GM18873 (cell line): ENCODE data around the gene OR4E1.
"Not testable (repeated sequence)": the region's sequence is repeated elsewhere in the genome, so short reads cannot be mapped to it uniquely, and the experiment has no call there.

ENCODE experiments used
- ATAC-seq: cut with Tn5 transposase; IDR thresholded peaks from one replicate; pipeline ENCODE4 v1.9.1; 2021; ENCODE audit warnings: mild to moderate bottlenecking, moderate library complexity, moderate number of reproducible peaks; ENCODE audit not compliant: unreplicated experiment, low FRiP score

OR4E1 gene

DNA sequence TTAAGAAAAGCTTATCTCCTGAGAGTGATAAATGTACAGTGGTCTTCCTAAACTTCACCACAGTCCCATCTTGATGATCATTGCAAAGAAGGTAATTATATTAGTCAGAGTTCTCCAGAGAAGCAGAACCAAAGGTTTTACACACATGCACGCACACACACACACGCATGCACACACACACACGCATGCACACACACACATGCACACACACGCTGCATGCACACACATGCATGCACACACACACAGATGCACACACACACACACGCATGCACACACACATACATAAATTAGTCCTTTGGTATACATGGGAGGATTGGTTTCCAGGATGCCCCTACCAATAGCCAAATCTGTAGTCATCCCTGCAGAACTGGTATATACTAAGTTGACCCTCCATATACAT, 19.4 kb downstream of the OR4E1 start:
- ATAC-seq = no peak

DNA sequence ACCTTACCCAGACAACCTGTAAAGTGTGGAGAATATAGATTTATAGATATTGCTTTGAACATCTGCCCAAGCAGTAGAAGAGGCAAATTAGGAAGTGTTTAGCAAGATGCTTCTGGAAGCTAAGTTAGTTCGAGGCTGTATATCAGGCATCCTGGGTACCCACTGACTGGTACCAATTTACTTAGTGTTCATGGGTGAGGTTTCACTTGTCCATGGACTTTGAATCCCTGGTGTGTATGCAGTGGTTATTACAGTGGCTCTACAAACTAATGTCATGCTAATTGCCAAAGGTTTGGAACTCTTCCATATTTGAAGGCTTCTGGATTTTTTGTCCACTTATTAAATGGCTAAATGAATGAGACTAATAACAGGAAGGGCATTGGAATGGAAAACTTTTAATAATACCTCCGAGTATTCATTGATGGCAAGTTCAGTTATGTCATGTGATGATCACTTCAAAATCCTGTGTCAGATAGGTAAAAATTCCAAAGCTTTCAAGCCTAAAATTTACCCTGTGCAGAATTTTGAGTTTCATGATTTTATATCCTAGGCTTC, 20.2 kb downstream of the OR4E1 start, which contains the start of gene OR4E2:
OR4E2 (plus strand) TSS at position 505 of the 555 bp plus-strand sequence. CDS start 11,248 bp downstream, outside the sequence.
- ATAC-seq = no peak

DNA sequence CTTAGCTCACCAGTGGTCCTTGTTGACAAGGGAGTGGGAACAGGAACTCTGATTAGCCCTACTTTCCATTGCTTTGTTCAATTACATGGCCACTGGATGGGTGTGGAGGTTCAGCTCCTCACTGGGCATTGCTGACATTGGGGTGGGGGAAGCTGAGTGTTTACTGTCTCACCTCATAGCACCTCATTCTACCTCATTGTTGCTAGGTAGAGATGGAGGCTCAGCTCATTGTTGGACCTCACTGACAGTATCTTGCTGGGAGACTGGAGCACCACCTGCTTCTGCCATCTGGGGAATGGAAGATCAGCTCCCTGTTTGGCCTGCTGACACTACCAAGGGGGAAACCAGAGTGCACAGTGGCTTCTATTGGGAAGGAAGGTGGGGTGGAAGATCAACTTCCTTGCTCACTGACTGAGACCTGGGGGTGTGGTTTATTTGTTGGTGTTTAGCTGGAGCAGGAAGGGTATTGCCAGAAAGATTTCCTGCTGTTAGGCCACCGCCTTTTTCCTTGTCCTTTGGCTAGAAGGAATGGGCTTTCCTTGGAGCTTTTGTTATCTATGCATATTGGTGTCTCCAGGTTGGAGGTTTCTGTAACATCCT, 21.3 kb downstream of the OR4E1 start:
- ATAC-seq = no peak

DNA sequence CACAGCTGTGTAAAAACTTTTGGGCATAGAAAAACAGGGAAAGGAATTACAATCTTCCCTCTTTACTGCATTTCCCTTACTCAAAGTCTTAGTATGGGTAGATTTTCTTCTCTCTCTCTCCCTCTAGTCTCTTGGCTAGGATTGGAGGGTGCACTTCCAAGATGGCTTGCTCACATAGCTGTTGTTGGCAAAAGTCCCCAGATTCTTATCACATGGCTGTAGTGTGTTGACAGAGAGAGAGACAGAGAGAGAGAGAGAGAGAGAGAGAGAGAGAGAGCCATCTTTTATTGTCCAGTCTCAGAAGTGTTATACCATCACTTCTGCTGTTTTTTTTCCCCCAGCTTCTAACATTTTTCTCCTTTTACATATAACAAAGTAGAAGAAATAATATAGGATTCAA, 26.2 kb downstream of the OR4E1 start:
- no peak for ATAC-seq

DNA sequence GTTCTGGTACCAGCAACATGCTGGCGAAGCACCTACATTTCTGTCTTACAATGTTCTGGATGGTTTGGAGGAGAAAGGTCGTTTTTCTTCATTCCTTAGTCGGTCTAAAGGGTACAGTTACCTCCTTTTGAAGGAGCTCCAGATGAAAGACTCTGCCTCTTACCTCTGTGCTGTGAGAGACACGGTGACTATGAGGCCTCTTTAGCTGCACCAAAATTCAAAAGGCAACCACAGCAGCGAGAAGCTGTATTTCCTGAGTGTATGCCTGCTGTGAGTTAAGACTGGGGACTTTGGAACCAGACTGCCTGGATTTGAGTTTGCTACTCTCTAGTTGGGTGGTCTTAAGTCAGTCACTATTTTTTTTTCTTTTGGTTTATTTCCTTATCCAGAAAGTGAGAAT, 30.2 kb downstream of the OR4E1 start:
- no peak for ATAC-seq

DNA sequence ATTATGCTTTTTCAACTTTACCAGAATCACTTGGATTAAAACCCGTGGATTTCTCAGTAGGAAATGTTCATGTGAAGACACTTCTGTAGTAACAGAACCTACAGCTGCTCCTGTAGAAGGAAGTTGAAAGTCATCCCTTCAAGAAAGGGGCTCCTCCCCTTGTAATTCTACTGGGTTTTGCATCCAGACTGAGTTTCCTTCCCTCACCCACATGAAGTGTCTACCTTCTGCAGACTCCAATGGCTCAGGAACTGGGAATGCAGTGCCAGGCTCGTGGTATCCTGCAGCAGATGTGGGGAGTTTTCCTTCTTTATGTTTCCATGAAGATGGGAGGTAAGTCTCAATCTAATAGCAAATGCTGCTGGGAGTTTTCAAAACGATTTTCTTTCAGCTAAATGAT, 30.9 kb downstream of the OR4E1 start:
- ATAC-seq = no peak

DNA sequence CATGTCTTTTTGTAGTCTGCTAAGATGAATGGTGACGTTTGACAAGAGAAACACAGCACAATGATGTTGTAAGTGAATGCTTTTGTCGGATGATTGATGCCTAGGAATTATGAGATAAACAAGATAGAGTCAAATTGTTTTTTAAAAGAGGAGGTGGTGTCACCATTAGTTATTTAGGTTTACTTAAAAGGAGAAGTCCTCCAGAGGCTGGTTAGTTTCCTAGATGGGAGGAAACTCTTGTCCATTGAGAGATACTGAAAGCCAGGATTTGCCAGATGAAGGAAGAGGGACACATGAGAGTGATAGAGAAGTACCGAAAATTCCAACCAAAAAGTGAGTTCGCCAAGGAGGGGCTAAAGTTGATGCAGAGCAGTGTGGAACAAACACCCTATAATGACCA, 38.8 kb downstream of the OR4E1 start, which contains the start of gene OR10G2:
OR10G2 (minus strand) TSS at position 101 of the 400 bp plus-strand sequence; CDS start at position 3, 98 bp downstream.
- ATAC-seq = no peak

DNA sequence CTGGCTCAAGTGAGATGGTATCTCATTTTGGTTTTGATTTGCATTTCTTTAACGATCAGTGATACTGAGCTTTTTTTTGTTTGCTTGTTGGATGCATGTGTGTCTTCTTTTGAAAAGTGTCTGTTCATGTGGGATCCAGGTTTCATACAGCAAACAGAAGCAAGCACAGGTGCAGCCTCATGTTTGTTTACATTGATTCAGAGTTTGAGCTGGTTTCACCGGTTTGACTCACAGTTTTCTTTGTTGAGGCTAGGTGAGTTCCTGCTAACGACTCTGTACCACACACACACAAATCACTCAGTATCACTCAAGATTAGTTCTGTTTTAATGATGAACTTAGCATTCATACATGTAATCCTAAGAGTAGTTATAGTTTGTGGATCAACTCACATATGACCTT, 42.5 kb downstream of the OR4E1 start:
- no peak for ATAC-seq

DNA sequence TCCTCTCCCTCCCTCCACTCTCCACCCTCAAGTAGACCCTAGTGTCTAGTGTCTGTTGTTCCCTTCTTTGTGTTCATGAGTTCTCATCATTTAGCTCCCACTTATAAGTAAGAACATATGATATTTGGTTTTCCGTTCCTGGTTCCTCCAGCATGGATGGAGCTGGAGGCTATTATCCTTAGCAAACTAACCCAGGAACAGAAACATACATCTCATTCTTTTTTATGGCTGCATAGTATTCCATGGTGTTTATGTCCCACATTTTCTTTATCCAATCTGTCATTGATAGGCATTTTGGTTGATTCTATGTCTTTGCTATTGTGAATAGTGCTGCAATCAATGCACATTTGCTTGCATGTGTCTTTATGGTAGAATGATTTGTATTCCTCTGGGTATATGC, 43.1 kb downstream of the OR4E1 start:
- not testable (repeated sequence) for ATAC-seq

DNA sequence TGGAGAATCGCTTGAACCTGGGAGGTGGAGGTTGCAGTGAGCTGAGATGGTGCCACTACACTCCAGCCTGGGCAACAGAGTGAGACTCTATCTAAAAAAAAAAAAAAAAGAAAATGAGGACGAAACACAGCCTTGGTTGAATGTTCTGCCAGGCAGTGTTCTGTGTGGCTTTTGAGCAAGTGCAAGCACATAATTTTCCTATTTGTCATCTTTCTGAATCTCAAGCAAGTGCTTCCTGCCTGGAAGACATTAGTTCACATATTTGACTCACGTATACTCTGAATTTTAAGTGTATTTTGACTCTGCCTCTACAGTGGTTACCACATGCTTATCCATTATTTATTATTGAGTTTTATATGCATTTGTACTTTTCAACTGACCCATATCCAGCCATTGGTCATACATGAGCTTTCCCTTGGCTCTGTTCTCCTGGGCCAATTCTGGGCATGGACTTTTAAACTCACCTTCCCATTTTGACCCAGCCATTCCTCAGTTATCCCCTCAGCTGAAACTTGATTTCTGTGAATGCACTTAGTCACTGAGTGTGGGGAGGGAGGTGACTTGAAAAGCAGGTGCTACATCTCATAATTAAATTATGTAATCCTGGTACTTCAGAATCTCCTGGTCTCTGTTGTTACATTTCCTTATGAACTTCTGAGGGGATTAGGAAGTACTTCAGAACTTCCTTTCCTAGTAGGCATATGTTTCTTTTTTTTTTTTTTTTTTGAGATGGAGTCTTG, 47.0 kb downstream of the OR4E1 start:
- ATAC-seq = no peak
